IMR-90 (cell line): ENCODE measurements around the gene KCNJ18. TPM values are rescaled to one million over a fixed set of nuclear protein-coding genes. Genes with fewer than 3 reads are reported as not detected.
"Not testable (repeated sequence)": the region's sequence is repeated elsewhere in the genome, so short reads cannot be mapped to it uniquely, and the experiment has no call there.

ENCODE experiments used
- ATAC-seq: fragments of 200-7000 bp; cut with Tn5 transposase; 2 replicates; pipeline ENCODE4 v1.9.1; 2020; ENCODE audit warnings: low read depth, mild to moderate bottlenecking, moderate library complexity
- BruUV-seq: library from RNA; stranded (reverse); fragments of 400-500 nt; replicated peaks from 2 replicates; lab custom pipeline; 2021; lab: Mats Ljungman, UMichigan
- CTCF ChIA-PET: fragments of 300-600 bp; formaldehyde crosslinking; extraction: SDS; loops from one replicate; lab custom pipeline; 2021; ENCODE audit warnings: antibody characterized with exemption; lab: Yijun Ruan, JAX
- POLR2A ChIA-PET: fragments of 300-600 bp; sonication (Branson Sonifier 250); formaldehyde crosslinking; loops from one replicate; lab custom pipeline; 2022; ENCODE audit warnings: antibody characterized with exemption; ENCODE audit not compliant: unreplicated experiment; lab: Charles Lee
- DNase-seq: peaks from one replicate; pipeline ENCODE4 v3.0.0; 2013
- H2AFZ ChIP-seq: replicated peaks from 2 replicates; pipeline ENCODE3; 2013; ENCODE audit warnings: low read length, mild to moderate bottlenecking; ENCODE audit not compliant: poor library complexity
- H2AK5ac ChIP-seq: 2 replicates; pipeline ENCODE4 v1.6.1; 2013; ENCODE audit warnings: low read depth, low read length, inconsistent platforms
- H2AK9ac ChIP-seq: replicated peaks from 2 replicates; pipeline ENCODE3; 2013; ENCODE audit warnings: mild to moderate bottlenecking, low read depth, low read length, moderate library complexity; ENCODE audit not compliant: poor library complexity
- H2BK120ac ChIP-seq: 2 replicates; pipeline ENCODE4 v1.6.1; 2013; ENCODE audit warnings: low read depth, low read length, inconsistent platforms
- H2BK15ac ChIP-seq: 3 replicates; pipeline ENCODE4 v1.6.1; 2013; ENCODE audit warnings: low read depth, low read length, inconsistent platforms
- H2BK20ac ChIP-seq: 2 replicates; pipeline ENCODE4 v1.6.1; 2013; ENCODE audit warnings: low read depth, mild to moderate bottlenecking, inconsistent platforms, low read length, moderate library complexity
- H2BK5ac ChIP-seq: 2 replicates; pipeline ENCODE4 v1.6.1; 2013; ENCODE audit warnings: mild to moderate bottlenecking, low read depth, low read length, inconsistent platforms; ENCODE audit not compliant: poor library complexity, severe bottlenecking
- H3K14ac ChIP-seq: replicated peaks from 2 replicates; pipeline ENCODE4 v1.6.1; 2013; ENCODE audit warnings: low read depth, low read length, inconsistent platforms
- H3K18ac ChIP-seq: 2 replicates; pipeline ENCODE4 v1.6.1; 2013; ENCODE audit warnings: low read depth, low read length, control low read depth
- H3K23ac ChIP-seq: 2 replicates; pipeline ENCODE4 v1.6.1; 2013; ENCODE audit warnings: low read depth, low read length, inconsistent platforms
- H3K27ac ChIP-seq: 2 replicates; pipeline ENCODE4 v1.5.1; 2013; ENCODE audit warnings: mild to moderate bottlenecking, control low read depth, low read length; ENCODE audit not compliant: insufficient read depth
- H3K27me3 ChIP-seq: 2 replicates; pipeline ENCODE4 v1.6.1; 2013; ENCODE audit warnings: low read length; ENCODE audit not compliant: control insufficient read depth, insufficient read depth
- H3K36me3 ChIP-seq: 2 replicates; pipeline ENCODE4 v1.6.1; 2013; ENCODE audit warnings: low read length, mixed read lengths; ENCODE audit not compliant: control insufficient read depth, insufficient read depth
- H3K4ac ChIP-seq: 2 replicates; pipeline ENCODE4 v1.6.1; 2013; ENCODE audit warnings: low read depth, low read length, inconsistent platforms
- H3K4me1 ChIP-seq: 2 replicates; pipeline ENCODE4 v1.6.1; 2013; ENCODE audit warnings: low read length, mixed read lengths; ENCODE audit not compliant: control insufficient read depth, insufficient read depth
- H3K4me2 ChIP-seq: 2 replicates; pipeline ENCODE4 v1.6.1; 2013; ENCODE audit warnings: low read depth, mild to moderate bottlenecking, control low read depth, low read length, moderate library complexity
- H3K4me3 ChIP-seq: 2 replicates; pipeline ENCODE4 v1.5.1; 2013; ENCODE audit warnings: low read depth, mild to moderate bottlenecking, control low read depth, low read length, moderate library complexity; ENCODE audit not compliant: insufficient read depth
- H3K56ac ChIP-seq: 2 replicates; pipeline ENCODE4 v1.6.1; 2013; ENCODE audit warnings: low read length, inconsistent platforms; ENCODE audit not compliant: insufficient read depth; ENCODE audit errors: extremely low read depth
- H3K79me1 ChIP-seq, 2 experiments: 2 replicates each; pipeline ENCODE4 v1.6.1; 2013; ENCODE audit warnings: low read length in 2 of 2, inconsistent platforms in 1 of 2, low read depth in 1 of 2
- H3K9ac ChIP-seq: 2 replicates; pipeline ENCODE4 v1.6.1; 2013; ENCODE audit warnings: low read depth, low read length, control low read depth
- H3K9me1 ChIP-seq: 2 replicates; pipeline ENCODE4 v1.6.1; 2013; ENCODE audit warnings: low read length, inconsistent platforms; ENCODE audit not compliant: insufficient read depth
- H3K9me3 ChIP-seq: 2 replicates; pipeline ENCODE4 v1.6.1; 2013; ENCODE audit warnings: low read length; ENCODE audit not compliant: control insufficient read depth, insufficient read depth
- H4K20me1 ChIP-seq: 2 replicates; pipeline ENCODE4 v1.6.1; 2013; ENCODE audit warnings: low read length, inconsistent platforms; ENCODE audit not compliant: insufficient read depth
- H4K5ac ChIP-seq: 2 replicates; pipeline ENCODE4 v1.6.1; 2013; ENCODE audit warnings: mild to moderate bottlenecking, low read depth, low read length, control low read depth
- H4K8ac ChIP-seq, 2 experiments: 2 replicates each; pipeline ENCODE4 v1.6.1; 2013; ENCODE audit warnings: low read depth in 2 of 2, low read length in 2 of 2, control low read depth in 1 of 2, inconsistent platforms in 1 of 2
- H4K91ac ChIP-seq: 2 replicates; pipeline ENCODE4 v1.6.1; 2013; ENCODE audit warnings: low read depth, low read length, inconsistent platforms; ENCODE audit not compliant: insufficient read depth
- WGBS, 2 experiments: methylation state at CpG; one replicate each; pipeline versions ENCODE4 v1.1.5 to v1.1.7; 2013; ENCODE audit warnings: missing lambda C conversion rate in 2 of 2; ENCODE audit not compliant: insufficient read length in 1 of 2; ENCODE audit errors: extremely low coverage in 2 of 2; 5-methylcytosine and 5-hydroxymethylcytosine counted together
- dilution Hi-C: fragments of 300-500 bp; cut with HindIII; formaldehyde crosslinking; loops from one replicate; pipeline ENCODE4 v1.14.3; 2018; ENCODE audit warnings: low sequenced_read_pairs; ENCODE audit not compliant: unreplicated experiment
- in situ Hi-C: fragments of 300-500 bp; cut with MboI; formaldehyde crosslinking; loops from 3 replicates; pipeline ENCODE4 v1.14.3; 2019; ENCODE audit warnings: low sequenced_read_pairs, inconsistent platforms, mixed read lengths
- intact Hi-C: fragments of 100-400 bp; cut with micrococcal nuclease; formaldehyde crosslinking; loops from 2 replicates; pipeline ENCODE4 v1.10.0; 2022
- polyA plus RNA-seq, 3 experiments: library from polyadenylated mRNA; depleted of rRNA; stranded (reverse); fragments of >200 nt; gene quantifications; 2 replicates each; pipeline ENCODE4 v1.2.3, GENCODE V29; 2012; ENCODE audit warnings: low replicate concordance in 1 of 3
- total RNA-seq: library from RNA; depleted of rRNA; stranded (reverse); fragments of >200 nt; gene quantifications from 2 replicates; pipeline ENCODE4 v1.2.3, GENCODE V29; 2012

Gene KCNJ18
- total and polyA plus RNA-seq, 2 of the 4 experiments (the other 2 are of a cell fraction), result not detected

DNA sequence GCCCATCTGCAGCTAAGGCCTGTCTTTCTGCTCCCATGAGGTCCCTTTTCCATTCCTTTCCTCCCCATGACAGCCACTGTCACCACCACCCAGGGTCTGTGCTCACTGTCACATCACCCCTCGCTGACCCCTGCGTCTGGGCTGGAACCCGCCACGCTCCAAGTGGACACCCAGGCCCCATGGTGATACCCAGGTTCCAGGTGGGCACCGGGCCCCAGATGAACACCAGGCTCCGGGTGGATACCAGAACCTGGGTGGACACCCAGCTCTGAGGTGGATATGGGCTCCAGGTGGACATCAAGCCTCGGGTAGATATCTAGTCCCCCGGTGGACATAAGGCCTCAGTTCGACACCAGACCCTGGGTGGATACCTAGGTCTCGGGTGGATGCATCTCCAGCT is 39.1 kb upstream of the KCNJ18 start:
- H4K20me1 ChIP-seq, H3K4me3 ChIP-seq, H3K27ac ChIP-seq, H3K27me3 ChIP-seq, H2BK15ac ChIP-seq, H2BK120ac ChIP-seq, H3K4me2 ChIP-seq, H2AK9ac ChIP-seq, H4K8ac ChIP-seq, H2AFZ ChIP-seq, H3K56ac ChIP-seq, H3K9ac ChIP-seq, H2BK5ac ChIP-seq, H3K9me3 ChIP-seq, CTCF ChIA-PET, intact Hi-C loops, dilution Hi-C loops, in situ Hi-C loops, H4K5ac ChIP-seq, H3K79me1 ChIP-seq, POLR2A ChIA-PET, H3K4me1 ChIP-seq, H3K18ac ChIP-seq, H3K36me3 ChIP-seq, H3K14ac ChIP-seq, H3K4ac ChIP-seq, ATAC-seq, BruUV-seq, H2AK5ac ChIP-seq, H3K9me1 ChIP-seq, H3K23ac ChIP-seq, H2BK20ac ChIP-seq, DNase-seq, H4K91ac ChIP-seq: not testable (repeated sequence)
- no CpG with 5 or more reads among the region's 10 CpGs for WGBS, 2 experiments

DNA sequence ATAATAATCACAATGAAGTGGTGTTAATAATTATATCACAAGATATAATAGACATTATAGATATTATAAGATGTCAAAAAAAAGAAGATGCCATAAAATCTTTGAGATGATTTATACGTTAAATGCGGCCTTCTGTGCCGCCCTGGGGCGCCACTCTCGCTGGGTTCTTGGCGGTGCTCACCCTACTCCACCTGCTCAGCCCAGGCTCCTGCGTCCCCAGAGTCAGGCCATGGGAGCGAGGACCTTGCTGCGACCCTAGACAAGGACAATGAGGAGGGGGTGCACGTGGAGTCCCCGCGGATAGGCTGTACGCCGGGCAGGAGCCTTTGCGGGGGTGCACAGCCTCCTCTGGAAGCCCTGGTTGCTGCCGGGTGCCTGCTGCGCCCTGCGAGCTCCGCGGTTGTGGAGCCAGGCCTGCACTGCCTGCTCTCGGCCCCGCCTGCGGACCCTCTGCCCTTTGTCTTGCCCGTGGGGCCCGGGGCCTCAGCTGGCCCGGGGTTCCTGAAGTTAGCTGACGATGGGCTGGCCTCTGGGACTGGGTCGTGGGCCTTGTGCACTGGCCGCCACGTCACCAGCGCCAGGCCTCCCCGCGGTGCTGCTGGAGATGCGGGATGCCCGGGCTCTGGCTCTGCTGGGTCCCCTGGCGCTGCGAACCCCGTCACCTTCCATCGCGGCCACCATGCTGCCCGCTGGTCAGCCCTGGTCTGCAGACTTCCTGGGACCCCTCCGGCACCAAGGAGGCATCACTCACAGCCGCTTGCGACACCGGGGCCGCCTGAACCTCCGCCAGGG is 35.6 kb upstream of the KCNJ18 start:
- POLR2A ChIA-PET, H3K14ac ChIP-seq, H2BK15ac ChIP-seq, H2AK5ac ChIP-seq, H2AFZ ChIP-seq, H3K18ac ChIP-seq, DNase-seq, H3K9ac ChIP-seq, intact Hi-C loops, CTCF ChIA-PET, H3K9me3 ChIP-seq, H2BK5ac ChIP-seq, H3K27ac ChIP-seq, ATAC-seq, H2BK120ac ChIP-seq, BruUV-seq, H3K4ac ChIP-seq, H3K4me1 ChIP-seq, in situ Hi-C loops, H3K9me1 ChIP-seq, H4K91ac ChIP-seq, H2AK9ac ChIP-seq, H3K36me3 ChIP-seq, H3K79me1 ChIP-seq, H2BK20ac ChIP-seq, H3K27me3 ChIP-seq, H3K23ac ChIP-seq, dilution Hi-C loops, H3K4me3 ChIP-seq, H4K5ac ChIP-seq, H3K56ac ChIP-seq, H4K20me1 ChIP-seq, H4K8ac ChIP-seq, H3K4me2 ChIP-seq: not testable (repeated sequence)
- 48% methylated on average over 8 of the region's 47 CpGs; no CpG with 5 or more reads in 1 of the 2 experiments for WGBS, 2 experiments
